HG02938 (cell line): ENCODE measurements around the gene DIRAS3.
"Not testable (repeated sequence)": the region's sequence is repeated elsewhere in the genome, so short reads cannot be mapped to it uniquely, and the experiment has no call there.

ENCODE experiments used
- ATAC-seq: cut with Tn5 transposase; IDR thresholded peaks from one replicate; pipeline ENCODE4 v1.9.1; 2021; ENCODE audit warnings: mild to moderate bottlenecking, moderate library complexity; ENCODE audit not compliant: unreplicated experiment

DIRAS3 gene

DNA sequence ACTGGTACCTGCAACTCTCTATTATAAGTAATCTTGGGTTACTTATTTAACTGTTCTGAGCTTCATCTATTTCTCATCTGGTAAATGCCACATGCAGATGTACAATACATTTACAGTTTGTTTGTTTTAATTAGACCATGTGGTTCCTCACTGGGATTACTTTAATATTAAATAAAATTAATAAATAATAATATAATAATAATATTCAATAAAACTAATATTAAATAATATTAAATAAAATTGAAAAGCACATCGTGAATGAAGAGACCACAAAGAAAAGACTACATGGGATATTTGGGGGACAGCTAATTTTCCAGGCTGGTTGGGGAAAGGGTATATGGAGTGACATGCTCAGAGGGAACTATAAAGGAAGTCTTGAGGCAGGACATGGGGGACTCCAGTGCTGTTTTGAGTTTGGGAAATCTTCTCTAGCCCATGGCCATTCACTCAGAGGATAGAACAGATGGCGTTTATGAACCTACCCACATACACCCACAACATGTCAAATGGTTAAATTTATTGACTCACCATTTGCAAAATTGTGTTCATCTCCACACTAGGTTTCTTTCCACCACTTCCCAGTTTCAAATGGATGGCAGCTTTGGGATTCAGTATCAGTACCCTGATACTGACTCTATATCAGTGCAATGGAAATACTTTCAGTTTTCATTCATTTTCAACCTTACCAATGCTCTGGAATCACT lies 25.6 kb downstream of the DIRAS3 start:
- ATAC-seq, result no peak

GRCh38 chr1:68016381-68016780 lies 34.0 kb downstream of the DIRAS3 start:
- ATAC-seq, result no peak

GRCh38 chr1:68015971-68016370 lies 34.5 kb downstream of the DIRAS3 start:
- no peak for ATAC-seq

- ATAC-seq, result no peak
Observed at GRCh38 chr1:68015369-68015768, 35.1 kb downstream of the DIRAS3 start.

GRCh38 chr1:68013351-68013750 lies 37.1 kb downstream of the DIRAS3 start:
- ATAC-seq, result no peak

DNA sequence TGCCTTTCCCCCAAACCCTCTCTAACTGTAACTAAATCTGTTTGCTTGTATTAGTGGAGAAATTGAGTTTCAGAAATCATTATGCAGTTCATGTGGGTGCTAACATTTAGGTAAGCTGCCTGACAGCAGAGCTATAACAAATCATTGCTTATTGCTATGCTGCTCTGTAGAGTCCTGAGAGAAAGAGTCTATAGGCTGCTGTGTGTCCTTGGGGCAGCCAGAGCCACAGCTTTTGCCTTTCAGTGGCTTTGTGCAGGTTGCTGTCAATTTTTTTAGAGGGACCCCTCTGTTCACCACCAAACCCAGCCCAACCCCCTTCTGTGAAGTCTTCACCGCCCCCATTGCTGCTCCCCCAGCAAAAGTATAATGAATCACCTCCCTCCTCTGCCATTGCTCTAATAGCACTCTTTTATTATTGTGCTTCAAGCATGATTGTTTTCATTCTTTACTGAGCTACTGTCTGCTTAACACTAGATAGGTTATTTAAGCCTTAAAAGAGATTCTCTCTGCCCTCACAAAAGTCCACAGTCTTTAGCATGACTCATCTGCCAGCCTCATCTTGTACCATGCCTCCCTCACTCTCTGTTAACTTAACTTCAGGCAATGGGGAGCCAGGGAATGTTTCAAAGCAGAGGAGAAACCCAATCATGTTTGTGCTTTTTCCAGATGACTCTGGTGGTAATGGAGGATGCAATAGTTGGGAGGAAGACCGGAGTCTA lies 38.6 kb downstream of the DIRAS3 start:
- ATAC-seq, result no peak

DNA sequence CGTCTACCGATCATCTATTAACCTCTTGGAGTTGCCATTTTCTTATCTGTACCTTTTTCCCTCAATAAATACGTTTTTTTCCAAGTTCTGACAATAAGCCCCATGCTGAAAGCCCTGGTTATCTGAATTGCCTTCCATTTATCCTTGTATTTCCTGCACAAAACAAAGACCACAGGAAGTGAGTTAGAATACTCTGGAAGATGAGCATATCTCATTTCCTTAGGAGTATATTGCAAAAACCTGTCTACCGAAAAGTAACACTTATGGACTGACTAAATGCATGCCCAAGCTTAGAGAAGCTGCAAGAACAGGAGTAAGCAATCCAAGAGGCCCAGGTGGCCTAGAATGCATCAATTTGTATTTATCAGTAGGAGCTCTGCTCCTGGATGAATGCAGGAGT lies 39.9 kb downstream of the DIRAS3 start:
- ATAC-seq, result no peak

DNA sequence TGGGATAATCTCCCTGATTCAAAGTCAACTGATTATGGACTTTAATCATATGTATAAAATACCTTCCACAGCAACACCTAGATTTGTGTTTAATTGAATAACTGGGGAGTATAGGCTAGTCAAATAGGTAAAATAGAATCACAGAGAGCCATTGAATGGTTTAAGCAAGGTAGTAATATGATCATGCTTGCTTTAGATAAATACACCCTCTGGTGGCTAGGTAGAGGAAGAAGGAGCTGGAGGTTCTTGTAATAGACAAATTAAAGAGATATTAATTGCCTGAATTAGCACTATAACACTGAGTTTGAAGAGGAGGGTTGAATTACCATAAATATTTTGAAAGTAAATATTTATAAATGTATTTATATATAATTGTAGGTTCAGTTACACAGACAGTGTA lies 40.3 kb downstream of the DIRAS3 start:
- no peak for ATAC-seq

- ATAC-seq, result not testable (repeated sequence)
Observed at GRCh38 chr1:68003626-68004025, 46.8 kb downstream of the DIRAS3 start.

DNA sequence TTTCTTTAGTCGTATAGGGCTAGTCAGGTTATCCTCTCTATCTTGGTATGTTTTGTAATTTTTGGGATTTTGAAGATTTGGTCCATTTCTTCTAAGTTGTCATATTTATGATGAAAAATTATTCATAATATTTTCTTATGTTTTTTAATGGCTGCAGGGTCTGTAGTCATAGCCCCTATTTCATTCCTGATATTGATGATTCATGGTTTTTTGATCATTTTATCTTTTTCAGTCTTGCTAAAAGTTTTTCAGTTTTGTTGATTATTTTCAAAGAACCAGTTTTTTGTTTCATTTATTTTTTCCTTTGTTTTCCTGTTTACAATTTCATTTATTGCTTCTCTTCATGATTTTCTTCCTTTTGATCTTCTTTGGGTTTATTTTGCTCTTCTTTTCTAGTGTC lies 50.2 kb downstream of the DIRAS3 start:
- ATAC-seq, result no peak

GRCh38 chr1:67997746-67998145 lies 52.7 kb downstream of the DIRAS3 start:
- ATAC-seq, result no peak
